ENCODE results near the gene DIO3. TPM values are rescaled to one million over a fixed set of nuclear protein-coding genes. Genes with fewer than 3 reads are reported as not detected.

DIO3 gene
- total RNA-seq, 4 donors from 2014 or later: 4.2 to 19.5 (median 5.3) TPM

DNA sequence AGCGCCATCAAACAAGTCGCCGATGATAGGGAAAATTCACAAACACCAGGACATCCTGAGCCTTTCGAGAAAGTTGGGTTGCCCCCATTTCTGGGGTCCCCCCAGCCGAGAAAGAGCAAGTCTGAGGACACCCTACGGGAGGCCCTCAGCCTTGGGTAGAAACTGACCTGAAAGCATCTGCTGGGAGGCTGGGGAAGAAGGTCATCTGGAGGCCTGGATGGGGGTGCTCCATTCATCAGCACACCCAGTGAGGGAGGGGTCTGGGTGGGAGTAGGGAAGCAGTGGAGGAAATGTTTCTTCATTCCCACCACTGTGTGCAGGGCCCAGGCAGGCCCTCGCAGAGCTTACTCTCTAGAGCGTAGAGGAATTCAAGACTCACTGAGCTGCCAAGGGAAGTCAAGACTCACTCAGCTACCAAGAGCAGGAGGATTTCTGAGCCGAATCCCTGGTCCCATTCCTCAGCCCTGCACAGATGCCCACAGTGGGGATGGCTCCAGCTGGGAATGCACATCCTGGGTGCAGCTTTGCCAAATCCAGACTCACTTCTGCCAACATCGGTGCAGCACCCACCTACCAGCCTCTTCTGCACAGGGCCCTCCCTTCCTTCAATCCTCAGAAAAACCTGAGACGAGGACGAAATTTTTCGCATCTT lies 38.1 kb downstream of the DIO3 start:
- Histone ChIP-seq H3K27me3 (no peaks in the 10 kb centered on the region), H3K36me3 (no peaks in the 10 kb centered on the region), H3K4me1 (no peaks in the 10 kb centered on the region), H3K9me3 (peaks cover 0 to 19% (median 0%) of the 10 kb centered on the region in 4 donors), H3K27ac (no peak overlapping the region), H3K4me3 (no peak overlapping the region)
- no peak for DNase-seq (ENCODE audit: low spot score in 2 of 2)
- TF ChIP-seq POLR2A (IDR thresholded peaks at IDR 0.05) (no peak), EP300 (IDR thresholded peaks at IDR 0.05) (no peak)
- TF ChIP-seq, protein P1, sequence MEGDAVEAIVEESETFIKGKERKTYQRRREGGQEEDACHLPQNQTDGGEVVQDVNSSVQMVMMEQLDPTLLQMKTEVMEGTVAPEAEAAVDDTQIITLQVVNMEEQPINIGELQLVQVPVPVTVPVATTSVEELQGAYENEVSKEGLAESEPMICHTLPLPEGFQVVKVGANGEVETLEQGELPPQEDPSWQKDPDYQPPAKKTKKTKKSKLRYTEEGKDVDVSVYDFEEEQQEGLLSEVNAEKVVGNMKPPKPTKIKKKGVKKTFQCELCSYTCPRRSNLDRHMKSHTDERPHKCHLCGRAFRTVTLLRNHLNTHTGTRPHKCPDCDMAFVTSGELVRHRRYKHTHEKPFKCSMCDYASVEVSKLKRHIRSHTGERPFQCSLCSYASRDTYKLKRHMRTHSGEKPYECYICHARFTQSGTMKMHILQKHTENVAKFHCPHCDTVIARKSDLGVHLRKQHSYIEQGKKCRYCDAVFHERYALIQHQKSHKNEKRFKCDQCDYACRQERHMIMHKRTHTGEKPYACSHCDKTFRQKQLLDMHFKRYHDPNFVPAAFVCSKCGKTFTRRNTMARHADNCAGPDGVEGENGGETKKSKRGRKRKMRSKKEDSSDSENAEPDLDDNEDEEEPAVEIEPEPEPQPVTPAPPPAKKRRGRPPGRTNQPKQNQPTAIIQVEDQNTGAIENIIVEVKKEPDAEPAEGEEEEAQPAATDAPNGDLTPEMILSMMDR (IDR thresholded peaks at IDR 0.05): no peak
- 91 to 94% methylated on average over 13 of the region's 13 CpGs for WGBS, 2 donors

DNA sequence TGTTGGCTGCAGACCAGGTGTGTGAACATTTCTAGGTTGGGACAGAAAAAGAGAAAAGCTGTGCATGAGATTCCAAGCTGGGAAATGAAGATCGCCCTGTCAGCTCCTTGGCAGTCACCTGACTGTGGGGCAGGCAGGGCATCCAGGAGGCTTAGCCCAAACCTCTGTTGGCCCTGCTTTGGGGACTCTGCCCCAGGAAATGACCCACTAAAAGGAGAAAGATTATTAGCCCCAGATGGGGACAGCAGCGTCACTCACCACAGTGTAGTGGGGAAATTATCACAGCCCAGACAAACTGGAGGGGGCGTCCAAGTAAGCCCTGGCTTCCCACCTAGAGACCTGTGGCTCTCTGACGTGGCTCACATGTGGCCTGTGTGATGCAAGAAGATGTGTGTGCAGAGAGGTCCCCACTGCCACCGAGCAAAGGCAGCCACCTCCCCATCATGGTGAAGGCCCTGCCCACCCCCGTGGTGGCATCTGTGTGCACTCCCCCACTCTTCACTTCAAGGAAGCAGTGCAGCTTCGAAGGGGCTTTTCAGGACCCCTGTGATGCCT lies 39.1 kb downstream of the DIO3 start:
- 71 to 83% methylated on average over 3 to 7 of the region's 7 CpGs for WGBS, 2 donors

DNA sequence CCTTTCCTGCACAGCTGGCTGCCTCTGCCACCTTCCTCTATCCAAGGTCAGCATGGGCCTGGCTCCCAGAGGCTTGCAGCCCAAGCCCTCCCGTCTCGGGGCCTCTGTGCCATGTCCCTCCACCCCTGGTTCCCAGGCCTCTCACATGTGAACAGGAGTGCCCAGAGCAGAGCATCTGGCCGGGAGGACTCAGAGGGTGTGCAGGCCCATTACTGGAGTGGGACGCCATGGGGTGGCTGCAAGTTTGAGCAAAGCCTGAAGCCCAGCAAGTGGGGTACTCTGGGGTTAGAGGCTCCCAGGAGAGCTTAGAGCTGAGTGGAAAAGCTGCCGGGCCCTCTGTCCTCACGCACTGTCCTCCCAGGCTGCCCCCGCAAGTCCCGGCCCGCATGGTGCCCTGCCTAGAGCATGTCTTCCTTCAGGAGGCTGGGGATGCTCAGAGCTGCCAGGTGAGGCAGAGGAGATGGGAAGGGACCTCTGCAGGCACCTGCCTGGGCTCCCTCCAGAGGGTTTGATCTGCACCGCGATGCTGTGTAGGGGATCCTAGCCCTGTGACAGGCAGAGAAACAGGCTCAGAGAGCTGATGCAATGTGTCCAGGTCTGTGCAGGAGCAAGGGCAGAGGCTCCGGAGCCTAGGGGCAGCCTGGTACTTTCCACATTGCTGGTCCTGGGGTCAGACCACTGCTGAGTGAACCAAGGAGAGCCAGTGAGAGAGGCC lies 39.8 kb downstream of the DIO3 start:
- Histone ChIP-seq H3K4me3 (no peak overlapping the region), H3K27ac (no peak overlapping the region), H3K27me3 (peaks cover 0 to 7% of the 10 kb centered on the region in 2 donors), H3K36me3 (no peaks in the 10 kb centered on the region), H3K9me3 (peaks cover 0 to 19% (median 0%) of the 10 kb centered on the region in 4 donors), H3K4me1 (no peaks in the 10 kb centered on the region)
- WGBS, 2 donors: 91 to 93% methylated on average over 11 to 12 of the region's 12 CpGs
- DNase-seq (ENCODE audit: low spot score in 2 of 2): no peak
- TF ChIP-seq, protein P1 (IDR thresholded peaks at IDR 0.05): no peak
- TF ChIP-seq POLR2A (IDR thresholded peaks at IDR 0.05) (no peak), EP300 (IDR thresholded peaks at IDR 0.05) (no peak)

More for the DNA sequence above, 39.1 kb downstream of the DIO3 start:
- TF ChIP-seq POLR2A (IDR thresholded peaks at IDR 0.05) (no peak), EP300 (IDR thresholded peaks at IDR 0.05) (no peak)
- TF ChIP-seq, protein P1 (IDR thresholded peaks at IDR 0.05): no peak
- Histone ChIP-seq H3K27me3 (peaks cover 0 to 5% of the 10 kb centered on the region in 2 donors), H3K27ac (no peak overlapping the region), H3K4me3 (no peak overlapping the region), H3K36me3 (no peaks in the 10 kb centered on the region), H3K9me3 (peaks cover 0 to 19% (median 0%) of the 10 kb centered on the region in 4 donors), H3K4me1 (no peaks in the 10 kb centered on the region)
- DNase-seq (ENCODE audit: low spot score in 2 of 2): no peak

DNA sequence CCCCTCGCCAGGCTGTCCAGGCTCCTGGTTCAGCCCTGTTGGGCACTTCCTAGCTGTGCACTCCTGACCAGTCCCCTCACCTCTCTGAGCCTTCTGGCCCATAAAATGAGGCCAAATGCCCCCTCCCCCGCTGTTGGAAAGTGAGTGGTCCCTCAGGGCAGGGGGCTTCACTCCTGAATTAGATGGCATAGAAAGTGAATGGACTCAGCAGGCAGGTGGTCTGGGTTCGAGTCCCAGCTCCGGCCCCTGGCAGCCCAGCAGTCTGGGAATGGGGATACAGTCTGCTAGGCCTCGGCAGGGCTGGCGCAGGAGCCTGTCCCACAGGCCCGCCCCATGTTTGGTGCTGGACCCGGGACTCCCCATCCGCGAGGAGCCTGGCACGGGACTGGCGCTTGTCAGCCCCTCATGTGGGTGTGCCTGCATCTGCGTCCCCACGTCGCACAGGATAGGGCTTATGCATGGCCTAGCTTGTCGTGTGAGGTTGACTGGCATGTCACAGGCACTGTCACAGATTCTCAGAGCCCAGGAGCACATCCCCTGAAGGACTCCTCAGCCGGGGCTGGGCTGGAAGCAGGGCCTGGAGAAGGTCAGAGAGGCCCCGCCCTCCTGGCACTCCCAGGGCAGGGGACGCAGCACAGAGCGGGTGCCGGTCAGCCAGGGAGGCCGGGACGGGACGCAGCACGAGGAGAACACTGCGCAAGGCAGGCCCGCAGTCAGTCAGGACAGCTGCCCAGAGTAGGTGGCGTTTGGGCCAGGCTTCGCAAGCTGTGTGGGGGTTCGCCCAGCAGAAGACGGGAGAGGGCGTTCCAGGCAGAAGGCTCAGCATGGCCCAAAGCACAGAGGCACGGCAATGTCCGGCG lies 40.5 kb downstream of the DIO3 start:
- 85 to 93% methylated on average over 23 to 28 of the region's 35 CpGs for WGBS, 2 donors

More for the DNA sequence above, 40.5 kb downstream of the DIO3 start:
- no peak for DNase-seq (ENCODE audit: low spot score in 2 of 2)
- Histone ChIP-seq H3K27me3 (peaks cover 0 to 7% of the 10 kb centered on the region in 2 donors), H3K36me3 (no peaks in the 10 kb centered on the region), H3K9me3 (peaks cover 0 to 19% (median 0%) of the 10 kb centered on the region in 4 donors), H3K4me3 (no peak overlapping the region), H3K4me1 (no peaks in the 10 kb centered on the region), H3K27ac (no peak overlapping the region)
- TF ChIP-seq, protein P1 (IDR thresholded peaks at IDR 0.05): no peak
- no peak for TF ChIP-seq EP300 (IDR thresholded peaks at IDR 0.05)
- TF ChIP-seq POLR2A (IDR thresholded peaks at IDR 0.05): no peak
